ENCODE results near the gene BEST1.

DNA sequence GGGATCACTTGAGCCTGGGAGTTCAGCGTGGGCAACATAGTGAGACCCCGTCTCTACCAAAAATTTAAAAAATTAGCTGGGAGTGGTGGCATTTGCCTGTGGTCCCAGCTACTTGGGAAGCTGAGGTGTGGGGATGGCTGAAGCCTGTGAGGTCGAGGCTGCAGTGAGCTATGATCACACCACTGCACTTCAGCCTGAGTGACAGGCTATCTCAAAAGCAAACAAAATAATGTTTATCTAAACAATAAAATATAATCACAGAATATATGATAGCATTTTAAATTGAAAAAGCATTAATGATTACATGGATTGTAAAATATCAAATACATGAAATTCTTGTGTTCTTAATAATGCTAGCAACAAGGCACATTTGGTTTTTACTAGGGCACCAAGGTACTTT is 2.7 kb downstream of the BEST1 start:
- TF ChIP-seq ZNF274 (IDR thresholded peaks at IDR 0.05; ENCODE audit: low read depth, low read length) (no peak), SUZ12 (IDR thresholded peaks at IDR 0.05; ENCODE audit: extremely low read depth, insufficient read depth, insufficient read length) (no peak), YY1 (IDR thresholded peaks at IDR 0.05; ENCODE audit: insufficient read depth, insufficient read length) (no peak)

Measured in NT2/D1 (cell line).